SK-N-SH treated with all-trans-retinoic acid at 6 μM for 48 hours (cell line): ENCODE results near the gene MED31.

Source experiments
- ATAC-seq: fragments of 200-7000 bp; cut with Tn5 transposase; 3 replicates; pipeline ENCODE4 v1.9.1; 2020; ENCODE audit warnings: mild to moderate bottlenecking, moderate library complexity
- ARNTL ChIP-seq: fragments of 450-650 bp; formaldehyde crosslinking; IDR thresholded peaks from 2 replicates; pipeline ENCODE4 v1.5.0; 2020; ENCODE audit warnings: low read depth, mild to moderate bottlenecking, moderate library complexity, borderline replicate concordance
- BACH2 ChIP-seq: fragments of 250-450 bp; sonication (Bioruptor Pico); IDR thresholded peaks from 2 replicates; pipeline ENCODE4 v1.9.0; 2021; ENCODE audit warnings: mild to moderate bottlenecking, borderline replicate concordance
- CSDC2 ChIP-seq: fragments of 250-450 bp; sonication (Bioruptor Pico); IDR thresholded peaks from 2 replicates; pipeline ENCODE4 v1.5.0; 2020; ENCODE audit warnings: mild to moderate bottlenecking, moderate library complexity
- CSRNP3 ChIP-seq: fragments of 250-450 bp; sonication (Bioruptor Pico); IDR thresholded peaks from 2 replicates; pipeline ENCODE4 v1.5.1; 2021; ENCODE audit warnings: mild to moderate bottlenecking, moderate library complexity
- ESRRG ChIP-seq: fragments of 250-450 bp; sonication (Bioruptor Pico); IDR thresholded peaks from 2 replicates; pipeline ENCODE4 v1.6.1; 2021; ENCODE audit warnings: mild to moderate bottlenecking
- GLIS3 ChIP-seq: fragments of 250-450 bp; sonication (Bioruptor Pico); IDR thresholded peaks from 2 replicates; pipeline ENCODE4 v1.5.0; 2020; ENCODE audit warnings: mild to moderate bottlenecking, moderate library complexity
- ISL1 ChIP-seq: fragments of 250-450 bp; sonication (Bioruptor Pico); IDR thresholded peaks from 2 replicates; pipeline ENCODE4 v2.1.2; 2022; ENCODE audit warnings: mild to moderate bottlenecking, moderate library complexity
- PATZ1 ChIP-seq: fragments of 250-450 bp; sonication (Bioruptor Pico); IDR thresholded peaks from 2 replicates; pipeline ENCODE4 v1.8.0; 2020; ENCODE audit warnings: mild to moderate bottlenecking, moderate library complexity, borderline replicate concordance
- PPARA ChIP-seq: fragments of 250-450 bp; sonication (Bioruptor Pico); IDR thresholded peaks from 2 replicates; pipeline ENCODE4 v1.5.0; 2020; ENCODE audit warnings: mild to moderate bottlenecking, borderline replicate concordance
- RARB ChIP-seq: fragments of 250-450 bp; sonication (Bioruptor Pico); IDR thresholded peaks from 2 replicates; pipeline ENCODE4 v1.8.0; 2021; ENCODE audit warnings: mild to moderate bottlenecking, moderate library complexity
- SNAI2 ChIP-seq: fragments of 250-450 bp; sonication (Bioruptor Pico); IDR thresholded peaks from 2 replicates; pipeline ENCODE4 v1.5.0; 2020; ENCODE audit warnings: mild to moderate bottlenecking, moderate library complexity
- TCF4 ChIP-seq: fragments of 250-450 bp; sonication (Bioruptor Pico); IDR thresholded peaks from 2 replicates; pipeline ENCODE4 v1.8.0; 2021; ENCODE audit warnings: mild to moderate bottlenecking, moderate library complexity, borderline replicate concordance
- TOX ChIP-seq: fragments of 250-450 bp; sonication (Bioruptor Pico); IDR thresholded peaks from 2 replicates; pipeline ENCODE4 v1.8.0; 2021; ENCODE audit warnings: mild to moderate bottlenecking, moderate library complexity, borderline replicate concordance
- TSHZ2 ChIP-seq: fragments of 250-450 bp; sonication (Bioruptor Pico); IDR thresholded peaks from 2 replicates; pipeline ENCODE4 v1.5.0; 2020; ENCODE audit warnings: mild to moderate bottlenecking, moderate library complexity
- ZFP3 ChIP-seq: fragments of 250-450 bp; sonication (Bioruptor Pico); IDR thresholded peaks from 2 replicates; pipeline ENCODE4 v1.5.0; 2020; ENCODE audit warnings: mild to moderate bottlenecking, moderate library complexity
- ZFP30 ChIP-seq: fragments of 450-650 bp; formaldehyde crosslinking; IDR thresholded peaks from 2 replicates; pipeline ENCODE4 v1.5.0; 2022; ENCODE audit warnings: mild to moderate bottlenecking, moderate library complexity
- ZNF565 ChIP-seq: fragments of 450-650 bp; formaldehyde crosslinking; conservative IDR thresholded peaks from 2 replicates; pipeline ENCODE4 v1.5.0; 2020; ENCODE audit warnings: low read depth, mild to moderate bottlenecking, moderate library complexity
- ZNF70 ChIP-seq: fragments of 450-650 bp; formaldehyde crosslinking; IDR thresholded peaks from 2 replicates; pipeline ENCODE4 v1.5.0; 2020; ENCODE audit warnings: mild to moderate bottlenecking, moderate library complexity
- ZNF8 ChIP-seq: fragments of 450-650 bp; formaldehyde crosslinking; IDR thresholded peaks from 2 replicates; pipeline ENCODE4 v1.5.0; 2020; ENCODE audit warnings: mild to moderate bottlenecking, moderate library complexity
- TF ChIP-seq, protein P1 (sequence below): fragments of 250-450 bp; sonication (Bioruptor Pico); IDR thresholded peaks from 2 replicates; pipeline ENCODE4 v1.5.1; 2020; ENCODE audit warnings: low read depth, mild to moderate bottlenecking, moderate library complexity
- TF ChIP-seq, protein P2 (sequence below): fragments of 250-450 bp; sonication (Bioruptor Pico); IDR thresholded peaks from 2 replicates; pipeline ENCODE4 v1.8.0; 2021; ENCODE audit warnings: low read depth, mild to moderate bottlenecking, moderate library complexity, borderline replicate concordance

MED31 gene

DNA sequence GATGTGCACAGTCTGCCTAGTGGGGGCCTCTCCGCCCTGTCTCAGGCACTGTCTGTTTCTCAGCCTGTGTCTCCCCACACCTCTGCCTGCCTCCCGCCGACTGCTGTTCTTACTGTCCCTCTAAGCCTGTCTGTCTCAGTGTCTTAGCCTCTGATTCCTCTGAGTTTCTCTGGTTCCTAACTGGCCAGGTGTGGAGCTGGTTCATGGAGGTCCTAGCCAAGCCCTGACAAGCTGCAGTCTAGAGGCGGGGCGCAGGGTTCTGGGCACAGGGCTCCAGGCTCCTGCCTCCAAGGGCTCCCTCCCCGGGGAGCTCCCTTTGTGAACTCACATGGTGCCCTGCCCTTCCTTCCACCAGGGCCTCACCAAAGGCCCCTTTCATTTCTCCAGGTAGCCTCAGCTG lies 19.6 kb upstream of the MED31 start:
- TF ChIP-seq ZFP30 (CRISPR knock-in tag) = no peak
- no peak for TF ChIP-seq PPARA (CRISPR knock-in tag)
- no peak for TF ChIP-seq TSHZ2
- TF ChIP-seq TOX (CRISPR knock-in tag) = no peak
- TF ChIP-seq ZNF565 (CRISPR knock-in tag) = no peak
- ATAC-seq = no peak

DNA sequence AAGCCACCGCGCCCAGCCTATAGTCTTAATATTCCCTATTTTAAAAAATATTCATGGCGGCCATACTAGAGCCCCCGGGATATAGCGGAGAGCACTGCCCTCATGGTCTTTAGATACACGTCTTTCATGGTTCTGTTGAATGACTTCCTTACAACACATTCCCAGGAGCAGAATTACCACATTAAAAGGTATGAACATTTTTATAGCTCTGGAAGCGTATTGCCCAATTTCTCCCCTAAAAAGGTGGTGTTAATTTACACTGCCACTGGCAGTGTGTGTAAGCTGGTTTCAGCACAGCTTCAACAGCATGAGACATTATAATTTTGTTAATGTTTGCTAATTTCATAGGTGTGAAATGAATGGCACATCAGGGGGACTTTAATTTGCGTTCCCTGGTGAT lies 19.2 kb upstream of the MED31 start:
- ATAC-seq = no peak
- TF ChIP-seq RARB (CRISPR knock-in tag) (no peak), ZFP3 (CRISPR knock-in tag) (no peak), BACH2 (no peak), ZNF565 (CRISPR knock-in tag) (no peak), ZNF70 (CRISPR knock-in tag) (no peak), ARNTL (CRISPR knock-in tag) (no peak), CSDC2 (CRISPR knock-in tag) (no peak), ZNF8 (CRISPR knock-in tag) (no peak), ISL1 (CRISPR knock-in tag) (no peak), TOX (CRISPR knock-in tag) (no peak), GLIS3 (CRISPR knock-in tag) (no peak), CSRNP3 (CRISPR knock-in tag) (no peak), ESRRG (no peak), PATZ1 (no peak), SNAI2 (no peak), ZFP30 (CRISPR knock-in tag) (no peak), TCF4 (CRISPR knock-in tag) (no peak)
- TF ChIP-seq, protein P1, sequence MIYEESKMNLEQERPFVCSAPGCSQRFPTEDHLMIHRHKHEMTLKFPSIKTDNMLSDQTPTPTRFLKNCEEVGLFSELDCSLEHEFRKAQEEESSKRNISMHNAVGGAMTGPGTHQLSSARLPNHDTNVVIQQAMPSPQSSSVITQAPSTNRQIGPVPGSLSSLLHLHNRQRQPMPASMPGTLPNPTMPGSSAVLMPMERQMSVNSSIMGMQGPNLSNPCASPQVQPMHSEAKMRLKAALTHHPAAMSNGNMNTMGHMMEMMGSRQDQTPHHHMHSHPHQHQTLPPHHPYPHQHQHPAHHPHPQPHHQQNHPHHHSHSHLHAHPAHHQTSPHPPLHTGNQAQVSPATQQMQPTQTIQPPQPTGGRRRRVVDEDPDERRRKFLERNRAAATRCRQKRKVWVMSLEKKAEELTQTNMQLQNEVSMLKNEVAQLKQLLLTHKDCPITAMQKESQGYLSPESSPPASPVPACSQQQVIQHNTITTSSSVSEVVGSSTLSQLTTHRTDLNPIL = no peak
- TF ChIP-seq, protein P2, sequence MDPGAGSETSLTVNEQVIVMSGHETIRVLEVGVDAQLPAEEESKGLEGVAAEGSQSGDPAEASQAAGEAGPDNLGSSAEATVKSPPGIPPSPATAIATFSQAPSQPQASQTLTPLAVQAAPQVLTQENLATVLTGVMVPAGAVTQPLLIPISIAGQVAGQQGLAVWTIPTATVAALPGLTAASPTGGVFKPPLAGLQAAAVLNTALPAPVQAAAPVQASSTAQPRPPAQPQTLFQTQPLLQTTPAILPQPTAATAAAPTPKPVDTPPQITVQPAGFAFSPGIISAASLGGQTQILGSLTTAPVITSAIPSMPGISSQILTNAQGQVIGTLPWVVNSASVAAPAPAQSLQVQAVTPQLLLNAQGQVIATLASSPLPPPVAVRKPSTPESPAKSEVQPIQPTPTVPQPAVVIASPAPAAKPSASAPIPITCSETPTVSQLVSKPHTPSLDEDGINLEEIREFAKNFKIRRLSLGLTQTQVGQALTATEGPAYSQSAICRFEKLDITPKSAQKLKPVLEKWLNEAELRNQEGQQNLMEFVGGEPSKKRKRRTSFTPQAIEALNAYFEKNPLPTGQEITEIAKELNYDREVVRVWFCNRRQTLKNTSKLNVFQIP = no peak
- TF ChIP-seq, all 23 proteins: peak for 0

DNA sequence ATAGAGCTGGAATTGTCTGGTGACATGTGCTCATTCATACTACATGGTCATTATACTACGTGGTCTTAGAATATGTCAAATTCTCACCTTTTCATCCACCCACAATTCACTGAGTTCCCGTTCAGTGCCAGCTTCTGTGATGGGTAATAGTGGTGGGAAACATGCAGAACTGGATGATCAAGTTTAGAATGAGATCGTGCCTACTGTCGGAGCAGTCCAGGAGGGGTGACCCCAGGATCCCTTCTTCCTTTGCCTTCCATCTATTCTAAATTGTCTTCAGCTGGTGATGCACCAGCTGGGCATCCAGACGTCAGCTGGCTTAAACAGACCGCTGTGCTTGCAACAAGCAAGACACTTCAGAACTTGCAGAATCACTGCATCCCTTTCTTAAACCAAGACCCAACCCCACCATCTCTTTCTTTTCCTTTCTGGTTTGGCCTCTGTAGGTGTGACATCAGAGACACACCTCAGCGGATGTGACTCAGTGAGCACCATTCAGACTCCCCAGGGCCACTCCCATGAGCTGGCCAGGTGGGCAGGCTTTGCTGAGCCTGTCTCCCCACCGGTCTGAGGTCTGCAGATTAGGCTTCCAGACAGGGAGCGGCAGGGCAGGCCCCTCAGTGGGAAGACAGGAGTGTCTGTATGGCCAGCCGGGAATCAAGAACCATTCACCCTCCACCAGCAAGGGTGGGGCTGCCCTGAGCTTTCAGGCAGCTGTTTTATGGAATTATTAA lies 18.2 kb upstream of the MED31 start:
- ATAC-seq = no peak
- TF ChIP-seq ARNTL (CRISPR knock-in tag) (no peak), PPARA (CRISPR knock-in tag) (no peak), RARB (CRISPR knock-in tag) (no peak), CSRNP3 (CRISPR knock-in tag) (no peak), PATZ1 (no peak), GLIS3 (CRISPR knock-in tag) (no peak), ZFP30 (CRISPR knock-in tag) (no peak), ZNF565 (CRISPR knock-in tag) (no peak), TSHZ2 (no peak), ISL1 (CRISPR knock-in tag) (no peak)
